HUES6 (cell line): Measurements from ENCODE around the gene IMPA2.

Experiments used
- H3K27ac ChIP-seq: 2 replicates; pipeline ENCODE4 v1.7.0; 2013; ENCODE audit warnings: low read depth, mild to moderate bottlenecking, low read length, inconsistent platforms
- H3K27me3 ChIP-seq: 2 replicates; pipeline ENCODE4 v1.6.1; 2013; ENCODE audit warnings: low read length; ENCODE audit not compliant: control insufficient read depth, insufficient read depth
- H3K36me3 ChIP-seq: 2 replicates; pipeline ENCODE4 v1.6.1; 2013; ENCODE audit warnings: low read length; ENCODE audit not compliant: control insufficient read depth, insufficient read depth
- H3K4me1 ChIP-seq: 2 replicates; pipeline ENCODE4 v1.6.1; 2013; ENCODE audit warnings: low read length; ENCODE audit not compliant: control insufficient read depth, insufficient read depth
- H3K4me3 ChIP-seq: 2 replicates; pipeline ENCODE4 v1.5.1; 2013; ENCODE audit warnings: low read depth, low read length
- H3K9ac ChIP-seq: one replicate; pipeline ENCODE4 v1.6.1; 2013; ENCODE audit warnings: mild to moderate bottlenecking, low read length
- H3K9me3 ChIP-seq: 2 replicates; pipeline ENCODE4 v1.6.1; 2013; ENCODE audit warnings: low read depth, low read length; ENCODE audit not compliant: control insufficient read depth, insufficient read depth

Gene IMPA2

GRCh38 chr18:11980494-11981191 is 664 bp upstream of the IMPA2 start:
- H3K4me3 ChIP-seq = peak overlapping the region; percentile 65
- H3K9me3 ChIP-seq = no peaks in the 10 kb centered on the region
- H3K27ac ChIP-seq = peak overlapping the region; percentile 82
- no peaks in the 10 kb centered on the region for H3K27me3 ChIP-seq
- peaks cover 33% of the 10 kb centered on the region for H3K4me1 ChIP-seq
- H3K9ac ChIP-seq = peak overlapping the region; percentile 89
- peaks cover 2% of the 10 kb centered on the region; the same call in 1 of the 2 replicates for H3K36me3 ChIP-seq

GRCh38 chr18:11981543-11982366 is 448 bp downstream of the IMPA2 start:
- Histone ChIP-seq H3K27ac (peak overlapping the region; percentile 43; the same call in 1 of the 2 replicates), H3K27me3 (no peaks in the 10 kb centered on the region), H3K9ac (peak overlapping the region; percentile 30), H3K9me3 (no peaks in the 10 kb centered on the region), H3K4me3 (peak overlapping the region; percentile 63), H3K4me1 (peaks cover 41% of the 10 kb centered on the region), H3K36me3 (peaks cover 6% of the 10 kb centered on the region; the same call in 1 of the 2 replicates)

GRCh38 chr18:11982981-11983380 is 1.7 kb downstream of the IMPA2 start:
- H3K36me3 ChIP-seq = peaks cover 6% of the 10 kb centered on the region; the same call in 1 of the 2 replicates
- peaks cover 39% of the 10 kb centered on the region for H3K4me1 ChIP-seq
- H3K9me3 ChIP-seq = no peaks in the 10 kb centered on the region
- no peak overlapping the region for H3K27ac ChIP-seq
- H3K9ac ChIP-seq = no peak overlapping the region
- no peaks in the 10 kb centered on the region for H3K27me3 ChIP-seq
- peak overlapping the region; percentile 63 for H3K4me3 ChIP-seq

GRCh38 chr18:11983592-11983991 is 2.3 kb downstream of the IMPA2 start:
- Histone ChIP-seq H3K4me1 (peaks cover 44% of the 10 kb centered on the region), H3K9me3 (no peaks in the 10 kb centered on the region), H3K9ac (no peak overlapping the region), H3K27ac (no peak overlapping the region), H3K27me3 (no peaks in the 10 kb centered on the region), H3K36me3 (peaks cover 6% of the 10 kb centered on the region; the same call in 1 of the 2 replicates), H3K4me3 (peak overlapping the region; percentile 63; the same call in 1 of the 2 replicates)

- Histone ChIP-seq H3K36me3 (peaks cover 6% of the 10 kb centered on the region; the same call in 1 of the 2 replicates), H3K9ac (no peak overlapping the region), H3K4me3 (no peak overlapping the region; the same call in 1 of the 2 replicates), H3K9me3 (no peaks in the 10 kb centered on the region), H3K27me3 (no peaks in the 10 kb centered on the region), H3K4me1 (peaks cover 46% of the 10 kb centered on the region), H3K27ac (no peak overlapping the region)
These were observed 2.8 kb downstream of the IMPA2 start for GRCh38 chr18:11984091-11984490.

- Histone ChIP-seq H3K36me3 (peaks cover 6% of the 10 kb centered on the region; the same call in 1 of the 2 replicates), H3K27me3 (no peaks in the 10 kb centered on the region), H3K9ac (no peak overlapping the region), H3K4me1 (peaks cover 49% of the 10 kb centered on the region), H3K4me3 (no peak overlapping the region), H3K27ac (no peak overlapping the region), H3K9me3 (no peaks in the 10 kb centered on the region)
These were observed 4.3 kb downstream of the IMPA2 start for GRCh38 chr18:11985586-11985985.

- Histone ChIP-seq H3K36me3 (peaks cover 6% of the 10 kb centered on the region; the same call in 1 of the 2 replicates), H3K4me3 (no peak overlapping the region), H3K27ac (no peak overlapping the region), H3K9me3 (no peaks in the 10 kb centered on the region), H3K27me3 (no peaks in the 10 kb centered on the region), H3K4me1 (peaks cover 54% of the 10 kb centered on the region), H3K9ac (no peak overlapping the region)
These were observed 4.8 kb downstream of the IMPA2 start for GRCh38 chr18:11986061-11986460.

- no peak overlapping the region for H3K27ac ChIP-seq
- no peak overlapping the region for H3K9ac ChIP-seq
- peaks cover 59% of the 10 kb centered on the region for H3K4me1 ChIP-seq
- no peaks in the 10 kb centered on the region for H3K27me3 ChIP-seq
- no peak overlapping the region for H3K4me3 ChIP-seq
- H3K36me3 ChIP-seq = peaks cover 6% of the 10 kb centered on the region; the same call in 1 of the 2 replicates
- H3K9me3 ChIP-seq = no peaks in the 10 kb centered on the region
These were observed 6.2 kb downstream of the IMPA2 start for GRCh38 chr18:11987527-11987926.

- Histone ChIP-seq H3K4me3 (no peak overlapping the region), H3K9ac (no peak overlapping the region), H3K36me3 (peaks cover 6% of the 10 kb centered on the region; the same call in 1 of the 2 replicates), H3K27ac (no peak overlapping the region), H3K9me3 (no peaks in the 10 kb centered on the region), H3K27me3 (no peaks in the 10 kb centered on the region), H3K4me1 (peaks cover 46% of the 10 kb centered on the region)
These were observed 7.9 kb downstream of the IMPA2 start for GRCh38 chr18:11989174-11989573.

GRCh38 chr18:11989966-11990380 is 8.7 kb downstream of the IMPA2 start:
- H3K36me3 ChIP-seq = peaks cover 6% of the 10 kb centered on the region; the same call in 1 of the 2 replicates
- H3K4me3 ChIP-seq = no peak overlapping the region
- H3K27me3 ChIP-seq = no peaks in the 10 kb centered on the region
- peaks cover 53% of the 10 kb centered on the region for H3K4me1 ChIP-seq
- no peak overlapping the region for H3K27ac ChIP-seq
- H3K9ac ChIP-seq = no peak overlapping the region
- no peaks in the 10 kb centered on the region for H3K9me3 ChIP-seq

GRCh38 chr18:11990539-11990938 is 9.2 kb downstream of the IMPA2 start:
- no peak overlapping the region for H3K4me3 ChIP-seq
- H3K9me3 ChIP-seq = no peaks in the 10 kb centered on the region
- no peak overlapping the region for H3K9ac ChIP-seq
- H3K36me3 ChIP-seq = peaks cover 5% of the 10 kb centered on the region; the same call in 1 of the 2 replicates
- peaks cover 56% of the 10 kb centered on the region for H3K4me1 ChIP-seq
- H3K27ac ChIP-seq = no peak overlapping the region
- H3K27me3 ChIP-seq = no peaks in the 10 kb centered on the region
